ENCODE data around the gene NCMAP. TPM values are rescaled to one million over a fixed set of nuclear protein-coding genes. Genes with fewer than 3 reads are reported as not detected.

Gene NCMAP
- total and polyA plus RNA-seq, 2 of the 8 experiments (the other 6 are each of a cell fraction or from before 2014, with no cell fraction given), result 0.21 to 0.39 TPM

DNA sequence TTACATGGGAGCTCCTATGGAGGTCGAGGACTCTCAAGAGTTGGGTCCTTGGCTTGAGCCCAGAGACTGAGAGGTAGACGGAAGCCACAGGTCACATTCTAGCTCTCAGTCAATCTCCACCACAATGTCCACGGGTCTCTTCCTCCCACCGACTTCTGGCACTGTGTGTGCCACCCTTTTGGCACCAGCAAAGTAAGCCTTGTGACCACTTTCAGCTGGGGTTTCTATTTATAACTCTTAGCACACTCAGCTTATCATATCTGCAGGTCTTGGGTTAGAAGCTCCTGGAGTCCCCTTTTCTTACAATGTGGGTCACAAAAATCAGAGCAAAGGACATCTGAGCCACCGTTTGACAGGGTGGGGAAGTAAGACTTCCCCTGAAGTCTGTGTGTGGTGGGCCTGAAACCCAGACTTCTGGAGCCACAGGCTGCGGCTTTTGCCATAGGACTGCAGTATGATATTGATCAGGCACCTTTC is 28.3 kb downstream of the NCMAP start:
- FAIRE-seq (no peak), DNase-seq (ENCODE audit: low read depth in 1 of 2, low spot score in 2 of 2) (no peak)
- POLR2A ChIA-PET (ENCODE audit: partially characterized antibody), result no interaction called here
- Histone ChIP-seq H3K27me3 (replicated peaks in 1 of 4; ENCODE audit: control insufficient read depth in 3 of 4, extremely low read depth in 1 of 4, insufficient read depth in 3 of 4, low read length in 3 of 4) (no peaks in the 10 kb centered on the region; a peak in 1 of 7 replicates), H3K79me2 (ENCODE audit: control insufficient read depth in 1 of 2, insufficient read depth in 2 of 2, low read length in 2 of 2) (no peaks in the 10 kb centered on the region), H3K79me1 (ENCODE audit: low read depth, low read length) (no peaks in the 10 kb centered on the region), H3K36me3 (ENCODE audit: control insufficient read depth in 2 of 4, insufficient read depth in 4 of 4, low read length in 3 of 4) (no peaks in the 10 kb centered on the region), H2BK15ac (ENCODE audit: low read length) (no peak overlapping the region), H4K8ac (ENCODE audit: extremely low read depth, insufficient read depth, low read length) (no peak overlapping the region), H2BK20ac (ENCODE audit: low read length) (no peak overlapping the region), H2AK5ac (ENCODE audit: low read depth, low read length) (no peak overlapping the region), H3K56ac (replicated peaks; ENCODE audit: insufficient read length, low read depth, low read length) (no peak overlapping the region), H3K4me3 (ENCODE audit: extremely low read depth in 1 of 4, insufficient read depth in 2 of 4, low read depth in 3 of 4, low read length in 4 of 4) (no peak overlapping the region), H2BK120ac (replicated peaks; ENCODE audit: low read depth, low read length) (no peak overlapping the region), H2AFZ (ENCODE audit: low read length) (no peak overlapping the region), H3K4me2 (ENCODE audit: insufficient read depth in 1 of 2, low read depth in 2 of 2, low read length in 2 of 2) (no peak overlapping the region), H3K23me2 (ENCODE audit: low read depth, low read length) (no peaks in the 10 kb centered on the region), H3K23ac (ENCODE audit: insufficient read length) (no peak overlapping the region), H3K4ac (replicated peaks; ENCODE audit: insufficient read length, low read depth, low read length) (no peak overlapping the region), H3K9me3 (ENCODE audit: insufficient read depth in 2 of 2, low read depth in 1 of 2, low read length in 1 of 2) (no peaks in the 10 kb centered on the region), H3K9ac (replicated peaks in 1 of 4; ENCODE audit: extremely low read depth in 1 of 4, low read depth in 3 of 4, low read length in 3 of 4) (no peak overlapping the region), H4K20me1 (replicated peaks in 1 of 2; ENCODE audit: control insufficient read depth in 1 of 2, insufficient read depth in 2 of 2, low read length in 2 of 2) (no peaks in the 10 kb centered on the region), H3K18ac (ENCODE audit: extremely low read depth, low read length) (no peak overlapping the region), H2BK5ac (ENCODE audit: low read depth, low read length) (no peak overlapping the region), H3K14ac (ENCODE audit: insufficient read length) (no peak overlapping the region), H4K91ac (replicated peaks; ENCODE audit: insufficient read length, low read length) (no peak overlapping the region), H3K27ac (ENCODE audit: low read depth, low read length) (no peak overlapping the region), H4K5ac (ENCODE audit: insufficient read length, low read depth, low read length) (no peak overlapping the region), H3K4me1 (replicated peaks in 1 of 4; ENCODE audit: control insufficient read depth in 3 of 4, insufficient read depth in 4 of 4, low read length in 3 of 4) (no peaks in the 10 kb centered on the region), H2BK12ac (ENCODE audit: low read depth, low read length) (no peak overlapping the region)
- no peak for TF ChIP-seq TEAD4 (IDR thresholded peaks at IDR 0.05; ENCODE audit: low read depth, low read length)
- TF ChIP-seq TAF1 (IDR thresholded peaks at IDR 0.05; ENCODE audit: low read depth, low read length), result no peak
- TF ChIP-seq, protein P1, sequence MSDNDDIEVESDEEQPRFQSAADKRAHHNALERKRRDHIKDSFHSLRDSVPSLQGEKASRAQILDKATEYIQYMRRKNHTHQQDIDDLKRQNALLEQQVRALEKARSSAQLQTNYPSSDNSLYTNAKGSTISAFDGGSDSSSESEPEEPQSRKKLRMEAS (IDR thresholded peaks at IDR 0.05), result no peak
- TF ChIP-seq POLR2A (IDR thresholded peaks at IDR 0.05; ENCODE audit: control extremely low read depth in 1 of 2, low read depth in 2 of 2, low read length in 2 of 2), result no peak
- no peak for TF ChIP-seq BCL11A (IDR thresholded peaks at IDR 0.05; ENCODE audit: low read depth in 2 of 2, low read length in 2 of 2)
- TF ChIP-seq SRF (IDR thresholded peaks at IDR 0.05; ENCODE audit: low read depth, low read length), result no peak
- no peak for TF ChIP-seq GABPA (IDR thresholded peaks at IDR 0.05; ENCODE audit: borderline replicate concordance, insufficient read depth, low read length)
- no peak for TF ChIP-seq ATF2 (IDR thresholded peaks at IDR 0.05; ENCODE audit: low read length)
- 90% methylated on average over 6 of the region's 6 CpGs; no CpG with 5 or more reads in 1 of the 2 experiments for WGBS, 2 experiments (ENCODE audit: extremely low coverage in 1 of 2, insufficient coverage in 1 of 2, insufficient read length in 1 of 2, insufficient replicate concordance in 2 of 2, low coverage in 1 of 2, low lambda C conversion rate in 2 of 2, missing lambda C conversion rate in 1 of 2)
- CTCF ChIA-PET (ENCODE audit: partially characterized antibody), result interaction anchor here (0.6 to 1.8 kb wide), 8 partner anchors 16 to 311 kb away, joined by 3 to 7 read pairs (median 4); no protein-coding TSS in a partner anchor

Data from H1 (cell line).